GM21619 (cell line): Measurements from ENCODE around the gene LYRM4.

Source experiments
- ATAC-seq: cut with Tn5 transposase; IDR thresholded peaks from one replicate; pipeline ENCODE4 v1.9.1; 2021; ENCODE audit not compliant: unreplicated experiment

The LYRM4 gene

DNA sequence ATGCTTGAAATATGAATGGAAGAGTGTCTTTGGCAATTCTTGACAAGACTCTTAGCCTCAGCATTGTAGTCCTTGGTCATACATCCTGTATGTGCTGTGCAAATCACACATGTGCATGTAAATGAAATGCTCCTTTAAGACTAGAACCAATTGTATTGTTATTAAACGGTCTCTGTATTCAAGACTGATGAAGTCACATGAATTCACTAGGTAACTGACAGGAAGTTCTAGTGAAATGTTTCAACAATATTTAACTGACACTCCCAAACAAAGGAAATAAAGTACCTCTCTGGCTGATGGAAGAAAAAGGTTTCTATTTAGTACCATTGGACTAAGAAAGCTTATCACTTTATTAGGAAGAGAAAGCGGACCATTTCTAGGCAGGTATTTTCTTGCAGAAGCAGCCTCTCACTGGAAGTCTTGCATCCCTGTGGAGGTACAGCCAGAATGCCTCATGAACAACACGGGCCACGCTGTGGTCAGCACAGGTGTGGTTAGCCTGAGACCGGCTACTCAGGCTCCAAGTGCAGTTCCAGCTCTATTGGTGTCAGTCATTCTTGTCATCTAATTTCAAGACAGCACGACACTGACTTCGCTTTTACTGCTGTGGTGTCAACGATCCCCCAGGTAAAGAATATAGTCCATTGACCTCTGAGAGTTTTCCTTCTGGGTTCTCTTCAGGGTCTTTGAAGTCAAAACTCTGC lies 158.3 kb downstream of the LYRM4 start:
- no peak for ATAC-seq

DNA sequence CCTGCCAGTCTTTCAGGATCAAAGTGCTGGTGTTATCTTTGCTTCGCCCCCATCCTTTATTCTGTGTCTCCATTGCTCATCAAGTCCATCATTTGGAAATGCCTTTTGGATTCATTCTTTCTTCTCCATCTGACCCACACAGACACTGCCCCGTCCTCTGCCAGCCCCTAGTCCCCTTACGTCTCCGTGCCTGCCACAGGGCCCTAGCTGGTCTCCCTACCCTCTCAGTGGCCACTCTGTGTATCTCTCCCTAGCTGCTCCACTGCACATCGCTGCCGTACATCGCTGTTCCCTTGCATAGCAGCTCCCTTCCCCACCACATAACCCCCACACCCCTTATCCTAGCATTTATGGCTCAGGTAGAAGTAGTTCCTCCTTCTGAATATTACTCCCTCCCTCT lies 159.9 kb downstream of the LYRM4 start:
- no peak for ATAC-seq

GRCh38 chr6:5099537-5099936 lies 161.2 kb downstream of the LYRM4 start:
- no peak for ATAC-seq

DNA sequence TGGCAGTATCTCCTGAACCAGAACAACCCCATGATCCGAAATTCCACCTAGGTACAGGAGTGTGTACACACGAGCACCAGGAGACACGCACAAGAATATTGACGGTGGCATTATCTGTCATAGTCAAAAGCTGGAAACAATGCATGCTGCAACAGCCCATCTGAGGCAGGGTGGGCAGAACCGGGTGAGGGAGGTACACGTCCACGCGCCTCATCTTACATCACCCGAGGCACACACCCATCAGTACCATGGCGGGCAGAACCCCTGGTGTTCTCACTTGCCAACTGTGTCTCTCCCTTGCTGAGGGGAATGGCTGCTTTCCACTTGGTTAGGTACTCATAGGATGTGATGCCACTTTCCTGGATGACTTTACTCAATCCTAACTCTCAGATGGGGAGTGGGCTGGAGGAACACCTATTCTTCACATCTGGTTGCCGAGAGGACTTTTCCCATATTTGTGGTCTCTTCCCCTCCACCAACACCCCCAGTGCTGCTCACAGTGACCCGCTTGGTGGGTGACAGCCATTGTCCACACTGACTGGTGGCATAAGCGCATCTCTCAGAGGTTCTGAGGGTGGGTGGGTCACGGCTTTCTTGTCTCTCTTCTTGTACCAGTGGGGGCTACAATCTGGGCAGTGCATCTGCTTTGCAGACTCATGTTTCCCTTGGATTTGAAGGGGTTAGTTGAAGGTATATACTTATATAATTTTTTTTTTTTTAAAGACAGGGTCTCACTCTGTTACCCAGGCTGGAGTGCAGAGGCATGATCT lies 162.1 kb downstream of the LYRM4 start:
- no peak for ATAC-seq

DNA sequence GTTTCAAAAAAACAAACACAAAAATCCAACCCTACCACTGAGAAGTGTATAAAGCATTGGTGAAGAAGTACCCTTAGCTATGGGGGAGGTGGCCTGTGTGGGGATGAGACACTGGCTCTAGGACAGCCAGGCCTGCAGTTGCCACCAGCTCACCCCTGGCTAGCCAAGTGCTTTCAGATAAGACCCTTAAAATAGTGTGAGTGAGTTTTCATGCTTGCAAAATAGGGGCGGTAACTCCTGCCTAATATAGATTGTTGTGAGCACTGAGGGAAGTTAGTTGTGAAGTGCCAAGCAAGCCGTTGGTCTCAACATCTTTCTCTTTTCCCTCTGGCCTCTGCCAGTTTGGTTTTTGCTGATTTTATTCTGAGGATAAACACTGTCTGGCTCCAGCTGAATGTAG lies 164.3 kb downstream of the LYRM4 start:
- no peak for ATAC-seq

GRCh38 chr6:5095236-5095635 lies 165.5 kb downstream of the LYRM4 start:
- peak; percentile 83 for ATAC-seq

- no peak for ATAC-seq
Measured at GRCh38 chr6:5094327-5094726, 166.4 kb downstream of the LYRM4 start.

GRCh38 chr6:5093231-5094015 lies 167.3 kb downstream of the LYRM4 start:
- ATAC-seq: no peak

- ATAC-seq: no peak
Measured at GRCh38 chr6:5091210-5092069, 169.3 kb downstream of the LYRM4 start.

DNA sequence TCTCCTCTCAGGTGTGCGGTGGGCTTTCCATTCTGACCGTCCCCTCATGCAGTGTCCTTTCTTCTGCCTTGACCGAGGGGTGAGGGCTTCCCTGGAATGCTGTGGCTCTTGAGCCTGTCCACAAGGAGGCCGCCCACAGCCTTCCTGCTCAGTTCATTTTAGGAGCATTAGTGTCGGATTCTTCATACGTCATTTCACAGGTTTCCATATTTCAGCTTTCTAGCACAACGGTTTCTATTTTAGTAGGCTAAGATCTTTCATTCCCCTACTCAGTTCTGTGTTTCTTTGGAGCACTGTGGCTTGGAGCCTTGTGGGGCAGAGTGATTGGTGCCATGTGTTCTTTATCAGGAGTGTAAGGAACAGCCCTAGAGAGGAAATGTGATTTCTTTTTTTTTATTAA lies 170.1 kb downstream of the LYRM4 start:
- no peak for ATAC-seq

GRCh38 chr6:5089481-5090438 lies 171.0 kb downstream of the LYRM4 start:
- ATAC-seq: no peak

DNA sequence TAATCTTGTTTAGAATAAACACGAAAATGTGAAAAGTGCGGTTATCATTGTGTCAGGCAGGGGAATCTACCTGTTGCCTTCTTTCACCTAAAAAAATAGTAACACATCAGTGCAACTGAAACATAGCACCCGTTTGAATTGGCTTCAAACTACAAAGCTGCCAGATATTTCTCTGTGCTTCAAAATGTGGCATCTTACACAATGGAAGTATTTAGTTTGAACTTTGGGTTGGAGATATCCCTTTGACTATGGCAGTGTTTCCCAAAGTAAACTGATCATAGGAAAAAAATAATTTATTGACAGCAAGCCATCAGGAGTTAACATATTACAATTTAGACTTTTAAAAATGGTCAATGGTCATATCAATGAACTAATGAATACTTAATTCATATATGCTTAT lies 172.0 kb downstream of the LYRM4 start:
- no peak for ATAC-seq

DNA sequence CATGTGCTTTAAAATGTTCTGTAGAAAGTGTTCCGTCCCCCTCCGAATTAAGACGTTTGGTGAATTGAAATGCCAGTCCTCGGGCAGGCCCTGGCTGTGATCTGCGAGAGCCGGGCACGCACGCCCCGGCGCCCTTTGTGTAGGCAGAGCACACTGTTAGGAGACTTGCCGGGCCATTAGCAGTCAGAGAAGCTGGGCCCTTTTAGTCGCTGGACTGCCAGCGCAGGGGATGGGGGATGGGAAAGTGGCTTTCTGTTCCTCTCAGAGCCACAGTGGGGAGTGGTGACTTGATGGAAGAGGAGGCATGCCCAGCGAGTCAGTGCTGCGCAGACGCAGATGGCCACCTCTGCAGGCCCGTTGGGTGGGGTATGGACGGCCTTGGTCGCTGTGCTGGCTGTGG lies 173.4 kb downstream of the LYRM4 start:
- ATAC-seq: no peak

- ATAC-seq: no peak
Measured at GRCh38 chr6:5086294-5086890, 174.4 kb downstream of the LYRM4 start.

DNA sequence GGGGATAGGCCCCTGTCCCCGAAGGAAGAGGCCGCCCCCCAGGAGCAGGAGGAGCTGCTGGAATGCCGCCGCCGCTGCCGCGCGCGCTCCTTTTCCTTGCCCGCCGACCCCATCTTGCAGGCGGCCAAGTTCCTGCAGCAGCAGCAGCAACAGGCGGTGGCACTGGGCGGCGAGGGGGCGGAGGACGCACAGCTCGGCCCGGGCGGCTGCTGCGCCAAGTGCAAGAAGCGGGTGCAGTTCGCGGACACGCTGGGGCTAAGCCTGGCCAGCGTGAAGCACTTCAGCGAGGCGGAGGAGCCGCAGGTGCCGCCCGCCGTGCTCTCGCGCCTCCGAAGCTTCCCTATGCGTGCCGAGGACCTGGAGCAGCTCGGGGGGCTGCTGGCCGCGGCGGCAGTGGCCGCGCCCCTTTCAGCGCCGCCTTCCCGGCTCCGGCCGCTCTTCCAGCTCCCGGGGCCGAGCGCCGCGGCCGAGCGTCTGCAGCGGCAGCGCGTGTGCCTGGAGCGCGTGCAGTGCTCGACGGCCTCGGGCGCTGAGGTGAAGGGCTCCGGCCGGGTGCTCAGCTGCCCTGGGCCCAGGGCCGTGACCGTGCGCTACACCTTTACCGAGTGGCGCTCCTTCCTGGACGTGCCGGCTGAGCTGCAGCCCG lies 175.0 kb downstream of the LYRM4 start:
- ATAC-seq: peak; percentile 18

DNA sequence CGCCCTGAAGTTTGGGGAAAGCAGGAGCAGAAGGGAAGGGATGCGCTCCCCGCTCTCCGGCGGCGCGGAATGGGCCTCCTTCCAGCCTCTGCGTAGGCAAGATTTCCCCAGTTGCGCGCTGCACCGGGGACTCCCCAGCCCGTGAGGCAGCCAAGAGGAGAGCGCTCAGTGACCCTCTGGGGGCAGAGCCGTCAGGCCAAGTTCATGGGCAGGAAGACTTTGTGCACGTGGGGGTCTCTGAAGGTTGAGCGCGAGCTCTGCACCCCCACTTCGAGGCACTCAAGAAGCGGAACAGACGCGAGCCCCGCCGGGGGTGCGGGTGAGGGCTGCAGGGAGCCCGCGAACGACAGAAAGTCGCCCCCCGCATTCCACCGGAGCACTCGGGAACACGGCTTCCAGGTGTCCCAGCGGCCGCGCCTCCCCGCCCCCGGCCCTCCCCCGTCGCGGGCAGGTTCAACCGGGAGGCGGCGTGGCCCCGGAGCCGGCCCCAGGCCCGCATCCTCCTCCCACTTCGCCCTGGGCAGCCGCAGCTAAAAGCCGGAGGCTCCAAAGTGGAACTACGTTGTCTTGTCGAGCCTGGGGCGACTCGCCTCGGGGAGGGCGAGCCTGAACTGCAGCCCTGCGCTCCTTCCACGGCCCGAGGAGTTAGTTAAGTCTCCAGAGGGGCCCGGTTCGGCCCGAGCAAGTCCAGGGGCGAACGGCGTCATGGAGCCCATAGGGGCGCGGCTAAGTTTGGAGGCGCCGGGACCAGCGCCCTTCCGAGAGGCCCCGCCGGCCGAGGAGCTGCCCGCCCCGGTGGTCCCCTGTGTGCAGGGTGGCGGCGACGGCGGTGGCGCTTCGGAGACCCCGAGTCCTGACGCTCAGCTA lies 175.7 kb downstream of the LYRM4 start, which contains the start of gene PPP1R3G:
Gene PPP1R3G, plus strand, starts transcription at position 561 of the 867 bp plus-strand sequence. Its CDS starts 145 bp downstream, at position 706.
- peak; percentile 47 for ATAC-seq

GRCh38 chr6:5084360-5084780 lies 176.4 kb downstream of the LYRM4 start:
- peak; percentile 33 for ATAC-seq
